ENCODE results near the gene RNF11.
"Not testable (repeated sequence)": the region's sequence is repeated elsewhere in the genome, so short reads cannot be mapped to it uniquely, and the experiment has no call there.

RNF11 gene

GRCh38 chr1:51215169-51215568 is 20.9 kb upstream of the RNF11 start:
- DNase-seq (ENCODE audit: low spot score) = no peak
- no peak overlapping the region for H3K27ac ChIP-seq
- POLR2A ChIA-PET (ENCODE audit: low non-redundant PET) = no interaction called here
- TF ChIP-seq CTCF (conservative IDR thresholded peaks at IDR 0.05; ENCODE audit: low read depth) = no peak
- CTCF ChIA-PET = interaction anchor here (0.6 to 1.0 kb wide), 2 partner anchors 81 to 699 kb away, joined by 3 read pairs; no protein-coding TSS in a partner anchor

GRCh38 chr1:51216631-51217030 is 19.4 kb upstream of the RNF11 start:
- CTCF ChIA-PET = interaction anchor here (0.6 to 0.7 kb wide), 2 partner anchors 593 to 628 kb away, joined by 3 to 5 read pairs; no protein-coding TSS in a partner anchor
- no peak for TF ChIP-seq CTCF (conservative IDR thresholded peaks at IDR 0.05; ENCODE audit: low read depth)
- POLR2A ChIA-PET (ENCODE audit: low non-redundant PET) = no interaction called here
- DNase-seq (ENCODE audit: low spot score) = no peak
- no peak overlapping the region for H3K27ac ChIP-seq

GRCh38 chr1:51217101-51217500 is 19.0 kb upstream of the RNF11 start:
- no peak overlapping the region for H3K27ac ChIP-seq
- no peak for DNase-seq (ENCODE audit: low spot score)
- TF ChIP-seq CTCF (conservative IDR thresholded peaks at IDR 0.05; ENCODE audit: low read depth) = no peak
- POLR2A ChIA-PET (ENCODE audit: low non-redundant PET) = no interaction called here
- CTCF ChIA-PET = interaction anchor here (0.6 kb wide), 2 partner anchors 228 to 629 kb away, joined by 3 read pairs; no protein-coding TSS in a partner anchor

GRCh38 chr1:51218570-51218969 is 17.5 kb upstream of the RNF11 start:
- no peak for DNase-seq (ENCODE audit: low spot score)
- ChIA-PET CTCF (interaction anchor here (0.6 to 1.1 kb wide), 2 partner anchors 37 to 256 kb away, joined by 3 to 4 read pairs; no protein-coding TSS in a partner anchor), POLR2A (ENCODE audit: low non-redundant PET) (no interaction called here)
- H3K27ac ChIP-seq = no peak overlapping the region
- no peak for TF ChIP-seq CTCF (conservative IDR thresholded peaks at IDR 0.05; ENCODE audit: low read depth)

- H3K27ac ChIP-seq = no peak overlapping the region
- POLR2A ChIA-PET (ENCODE audit: low non-redundant PET) = interaction anchor here (0.7 kb wide), 1 partner anchor 11 kb away, joined by 7 read pairs; no protein-coding TSS in a partner anchor
- CTCF ChIA-PET = interaction anchor here (0.6 to 1.1 kb wide), 2 partner anchors 36 to 257 kb away, joined by 3 to 4 read pairs; no protein-coding TSS in a partner anchor
- no peak for DNase-seq (ENCODE audit: low spot score)
- no peak for TF ChIP-seq CTCF (conservative IDR thresholded peaks at IDR 0.05; ENCODE audit: low read depth)
These were observed 17.1 kb upstream of the RNF11 start for GRCh38 chr1:51219022-51219421.

GRCh38 chr1:51221529-51221928 is 14.5 kb upstream of the RNF11 start:
- H3K27ac ChIP-seq; POLR2A ChIA-PET (ENCODE audit: low non-redundant PET); DNase-seq (ENCODE audit: low spot score); CTCF ChIA-PET: not testable (repeated sequence)

GRCh38 chr1:51222136-51222787 is 13.8 kb upstream of the RNF11 start:
- CTCF ChIA-PET = no interaction called here
- POLR2A ChIA-PET (ENCODE audit: low non-redundant PET) = no interaction called here

More at GRCh38 chr1:51222136-51222787, 13.8 kb upstream of the RNF11 start:
- no peak for TF ChIP-seq CTCF (conservative IDR thresholded peaks at IDR 0.05; ENCODE audit: low read depth)
- no peak overlapping the region for H3K27ac ChIP-seq
- no peak for DNase-seq (ENCODE audit: low spot score)
